A549 (cell line): ENCODE data around the gene SPPL2B.

Experiments used
- MAX ChIP-seq: IDR thresholded peaks from 2 replicates; pipeline ENCODE4 v1.6.1; 2012
- NPAS2 ChIP-seq: fragments of 250-450 bp; sonication (Bioruptor Pico); IDR thresholded peaks from 2 replicates; pipeline ENCODE4 v1.8.0; 2022; ENCODE audit warnings: mild to moderate bottlenecking, moderate library complexity, borderline replicate concordance
- POLR2A ChIP-seq: IDR thresholded peaks from 2 replicates; pipeline ENCODE4 v1.6.1; 2012; ENCODE audit warnings: mild to moderate bottlenecking, low read length
- TF ChIP-seq, protein P1 (sequence below): fragments of >200 bp; sonication (Bioruptor Twin); formaldehyde crosslinking; IDR thresholded peaks from 3 replicates; pipeline ENCODE4 v1.5.1; 2016

DNA sequence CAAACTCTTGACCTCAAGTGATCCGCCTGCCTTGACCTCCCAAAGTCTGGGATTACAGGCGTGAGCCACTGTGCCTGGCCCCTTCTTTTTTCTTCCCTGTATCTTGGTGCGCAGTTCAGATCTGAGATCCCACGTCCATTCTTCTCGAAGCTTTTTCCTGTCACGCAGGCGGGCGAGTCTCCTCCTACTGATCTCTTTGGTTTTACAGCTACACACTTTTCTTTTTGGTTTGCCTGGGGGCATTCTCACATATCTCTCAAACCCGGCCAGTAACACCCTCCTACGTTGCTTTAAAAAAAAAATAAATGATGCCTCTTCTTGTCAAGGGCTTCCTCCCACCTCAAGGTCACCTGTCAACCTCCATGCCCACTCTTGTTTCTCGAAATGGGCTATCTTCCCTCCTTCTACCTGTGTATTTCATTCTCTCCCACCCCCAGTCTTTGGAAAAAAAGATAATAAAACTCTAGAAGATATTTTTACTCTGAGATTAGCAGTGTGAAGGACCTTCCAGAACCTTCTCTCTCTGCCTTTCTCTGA is 43.7 kb downstream of the SPPL2B start:
- TF ChIP-seq POLR2A = no peak
- TF ChIP-seq, protein P1, sequence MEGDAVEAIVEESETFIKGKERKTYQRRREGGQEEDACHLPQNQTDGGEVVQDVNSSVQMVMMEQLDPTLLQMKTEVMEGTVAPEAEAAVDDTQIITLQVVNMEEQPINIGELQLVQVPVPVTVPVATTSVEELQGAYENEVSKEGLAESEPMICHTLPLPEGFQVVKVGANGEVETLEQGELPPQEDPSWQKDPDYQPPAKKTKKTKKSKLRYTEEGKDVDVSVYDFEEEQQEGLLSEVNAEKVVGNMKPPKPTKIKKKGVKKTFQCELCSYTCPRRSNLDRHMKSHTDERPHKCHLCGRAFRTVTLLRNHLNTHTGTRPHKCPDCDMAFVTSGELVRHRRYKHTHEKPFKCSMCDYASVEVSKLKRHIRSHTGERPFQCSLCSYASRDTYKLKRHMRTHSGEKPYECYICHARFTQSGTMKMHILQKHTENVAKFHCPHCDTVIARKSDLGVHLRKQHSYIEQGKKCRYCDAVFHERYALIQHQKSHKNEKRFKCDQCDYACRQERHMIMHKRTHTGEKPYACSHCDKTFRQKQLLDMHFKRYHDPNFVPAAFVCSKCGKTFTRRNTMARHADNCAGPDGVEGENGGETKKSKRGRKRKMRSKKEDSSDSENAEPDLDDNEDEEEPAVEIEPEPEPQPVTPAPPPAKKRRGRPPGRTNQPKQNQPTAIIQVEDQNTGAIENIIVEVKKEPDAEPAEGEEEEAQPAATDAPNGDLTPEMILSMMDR = no peak
- TF ChIP-seq MAX = no peak
- TF ChIP-seq NPAS2 (CRISPR knock-in tag) = no peak
